ELF-1 (cell line): ENCODE measurements around the gene MYO6.

Experiments used
- DNase-seq: peaks from one replicate; pipeline ENCODE4 v3.0.0-alpha.2; 2016; ENCODE audit warnings: low read depth, low spot score

MYO6 gene

DNA sequence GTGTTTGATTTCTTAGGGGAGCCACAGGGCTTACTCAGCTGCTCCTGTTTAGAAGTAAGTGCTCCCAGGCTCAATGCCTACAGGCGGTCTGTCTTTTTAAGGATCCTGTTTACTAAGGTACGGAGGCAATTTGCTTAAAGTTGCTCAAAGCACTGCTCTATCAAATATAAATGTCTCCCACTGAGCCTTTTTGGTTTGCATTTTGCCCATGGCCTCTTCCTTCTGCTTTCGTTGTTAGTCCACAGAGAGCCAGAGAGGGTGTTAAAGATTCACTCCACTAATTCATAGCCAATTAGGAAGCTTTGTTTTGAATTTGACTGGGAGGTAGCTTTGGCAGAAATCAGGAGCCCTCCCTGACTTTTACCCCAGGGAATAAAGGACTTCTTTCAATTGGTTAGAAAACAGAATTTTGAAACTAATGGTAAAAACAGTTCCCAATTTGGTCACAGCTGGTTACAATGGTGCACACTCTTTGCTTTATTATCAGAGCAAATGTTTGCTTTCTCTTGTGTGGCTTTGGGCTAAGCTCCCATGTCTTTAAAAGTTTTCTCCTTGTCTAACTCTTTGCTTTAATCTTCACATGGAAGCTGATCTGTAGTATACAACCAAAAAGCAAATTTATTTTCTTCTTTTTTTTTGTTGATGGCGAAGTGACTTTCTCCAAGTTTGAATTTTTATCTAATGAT is 197.2 kb downstream of the MYO6 start:
- peak; percentile 82 for DNase-seq

DNA sequence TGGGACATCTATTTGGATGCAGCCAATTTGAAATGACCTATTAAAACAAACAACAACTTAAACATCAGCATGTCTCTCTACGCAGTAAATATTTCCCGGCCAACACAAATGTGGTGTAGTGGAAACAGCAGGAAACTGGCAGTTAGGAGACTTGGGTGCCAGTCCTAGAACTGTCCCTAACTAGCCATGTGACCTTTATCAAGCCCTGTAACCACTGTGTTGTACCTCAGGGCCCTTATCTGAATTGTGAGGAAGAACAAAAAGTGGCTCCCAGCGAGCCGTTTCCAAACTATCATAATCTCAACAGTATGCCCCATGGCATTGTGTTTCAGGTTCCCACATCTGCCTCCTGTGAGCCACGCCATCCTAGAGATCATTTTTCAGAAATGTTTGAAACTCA is 198.9 kb downstream of the MYO6 start:
- no peak for DNase-seq

DNA sequence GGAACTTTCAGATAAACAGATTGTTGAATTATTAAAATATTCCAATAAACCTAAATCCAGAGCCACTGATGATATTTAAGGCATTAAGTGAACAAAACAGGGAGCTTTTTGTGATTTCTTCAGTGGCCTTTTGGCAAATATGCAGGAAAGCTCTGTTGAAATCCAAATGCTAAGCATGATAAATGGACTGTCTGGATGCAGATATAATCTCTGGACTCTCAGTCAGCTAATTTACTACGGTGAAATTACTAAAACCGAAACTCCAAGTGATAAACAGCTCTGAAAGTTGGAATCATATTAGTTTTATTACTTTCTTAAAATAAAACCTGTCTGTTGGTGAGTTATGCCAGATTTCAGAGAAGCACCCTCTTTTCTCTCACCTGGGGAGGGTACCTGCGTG is 203.1 kb downstream of the MYO6 start:
- no peak for DNase-seq

GRCh38 chr6:75963569-75963968 is 214.5 kb downstream of the MYO6 start:
- no peak for DNase-seq

DNA sequence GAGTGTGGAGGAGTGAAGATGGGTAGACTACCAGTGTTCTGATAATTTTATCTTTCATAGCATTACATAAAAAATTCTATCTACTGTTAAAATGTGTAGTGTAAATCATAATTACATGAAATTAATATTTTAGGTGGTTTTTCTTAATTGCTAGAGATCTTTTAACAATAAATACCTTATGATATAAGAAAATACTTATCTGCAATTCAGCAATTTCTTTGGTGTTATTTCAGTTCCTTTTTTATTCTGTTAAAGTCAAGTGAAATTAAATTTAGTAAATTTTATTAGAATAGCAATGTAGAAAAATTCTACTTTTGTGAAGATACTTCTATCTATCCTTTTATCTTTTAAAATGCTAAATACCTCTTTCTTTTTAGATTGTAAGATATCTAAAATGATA is 219.1 kb downstream of the MYO6 start:
- DNase-seq: no peak
